HEK293 (cell line): Measurements from ENCODE around the gene GMDS.

ENCODE experiments used
- CTCF ChIA-PET: fragments of 350-600 bp; formaldehyde crosslinking; extraction: SDS; loops from one replicate; lab custom pipeline; 2021; ENCODE audit warnings: antibody characterized with exemption; lab: Yijun Ruan, JAX
- POLR2A ChIA-PET: fragments of 300-600 bp; formaldehyde crosslinking; extraction: SDS; loops from one replicate; lab custom pipeline; 2020; ENCODE audit warnings: antibody characterized with exemption, inconsistent platforms; lab: Yijun Ruan, JAX
- H3K27ac ChIP-seq: fragments of 200-500 bp; sonication (Bioruptor generic); 2 replicates; pipeline ENCODE4 v1.5.1; 2014; ENCODE audit warnings: low read depth, low read length, control low read depth, inconsistent platforms; ENCODE audit errors: extremely low read depth
- H3K36me3 ChIP-seq, 2 experiments: fragments of 200-500 bp in 1 of 2; sonication (Bioruptor generic) in 1 of 2; 1 replicate in 1 of 2; 2 replicates in 1 of 2; pipeline ENCODE4 v1.5.1; 2014 to 2017; ENCODE audit warnings: inconsistent platforms in 2 of 2, low read length in 2 of 2; ENCODE audit not compliant: control insufficient read depth in 2 of 2, insufficient read depth in 1 of 2
- H3K4me1 ChIP-seq: fragments of 200-500 bp; sonication (Bioruptor generic); 2 replicates; pipeline ENCODE4 v1.5.1; 2014; ENCODE audit warnings: mild to moderate bottlenecking, low read length, inconsistent platforms; ENCODE audit not compliant: control insufficient read depth, insufficient read depth
- H3K4me3 ChIP-seq: 2 replicates; pipeline ENCODE4 v1.5.1; 2011; ENCODE audit warnings: low read depth, mild to moderate bottlenecking, control low read depth, low read length, moderate library complexity
- H3K9me3 ChIP-seq: fragments of 200-500 bp; sonication (Bioruptor generic); 2 replicates; pipeline ENCODE4 v1.5.1; 2014; ENCODE audit warnings: low read depth, low read length, inconsistent platforms; ENCODE audit not compliant: control insufficient read depth, insufficient read depth
- EGR2 ChIP-seq: fragments of 450-650 bp; formaldehyde crosslinking; IDR thresholded peaks from 2 replicates; pipeline ENCODE4 v1.5.1; 2016; ENCODE audit warnings: low read depth, missing biosample characterization, missing genetic modification characterization
- GFI1B ChIP-seq: fragments of 450-650 bp; formaldehyde crosslinking; IDR thresholded peaks from 2 replicates; pipeline ENCODE4 v1.5.1; 2016; ENCODE audit warnings: missing biosample characterization, missing genetic modification characterization
- GLI2 ChIP-seq: fragments of 450-650 bp; formaldehyde crosslinking; IDR thresholded peaks from 2 replicates; pipeline ENCODE4; 2017; ENCODE audit warnings: missing biosample characterization, missing genetic modification characterization, low read depth, borderline replicate concordance
- GLIS1 ChIP-seq: fragments of 450-650 bp; formaldehyde crosslinking; IDR thresholded peaks from 2 replicates; pipeline ENCODE4 v1.5.1; 2016; ENCODE audit warnings: missing biosample characterization, missing genetic modification characterization
- HOXD13 ChIP-seq: sonication (generic); formaldehyde crosslinking; IDR thresholded peaks from 2 replicates; pipeline ENCODE4 v1.8.0; 2022; ENCODE audit warnings: missing genetic modification reagents, borderline replicate concordance
- IKZF3 ChIP-seq: fragments of 450-650 bp; IDR thresholded peaks from 2 replicates; pipeline ENCODE4 v1.5.0; 2018; ENCODE audit warnings: missing biosample characterization, mild to moderate bottlenecking, missing genetic modification characterization, moderate library complexity
- SALL2 ChIP-seq: fragments of 450-650 bp; formaldehyde crosslinking; IDR thresholded peaks from 2 replicates; pipeline ENCODE4 v1.5.0; 2017; ENCODE audit warnings: missing biosample characterization, mild to moderate bottlenecking, missing genetic modification characterization, borderline replicate concordance
- SETDB1 ChIP-seq: IDR thresholded peaks from one replicate; pipeline ENCODE4 v1.6.1; 2017; ENCODE audit warnings: mild to moderate bottlenecking, low read length, moderate library complexity, mixed read lengths; ENCODE audit not compliant: insufficient read length
- TCF7L2 ChIP-seq: IDR thresholded peaks from 2 replicates; pipeline ENCODE4 v1.6.1; 2011; ENCODE audit warnings: low read depth, mild to moderate bottlenecking, inconsistent platforms, low read length, moderate library complexity, borderline replicate concordance
- WT1 ChIP-seq: fragments of 450-650 bp; formaldehyde crosslinking; IDR thresholded peaks from 2 replicates; pipeline ENCODE4 v1.5.1; 2016; ENCODE audit warnings: missing biosample characterization, missing genetic modification characterization
- YY1 ChIP-seq: fragments of 450-650 bp; formaldehyde crosslinking; IDR thresholded peaks from 2 replicates; pipeline ENCODE4 v1.5.1; 2018; ENCODE audit warnings: missing biosample characterization, missing genetic modification characterization
- ZBTB1 ChIP-seq: fragments of 450-650 bp; formaldehyde crosslinking; IDR thresholded peaks from 2 replicates; pipeline ENCODE4 v1.5.1; 2016; ENCODE audit warnings: missing biosample characterization, missing genetic modification characterization
- ZFHX2 ChIP-seq: fragments of 450-650 bp; formaldehyde crosslinking; conservative IDR thresholded peaks from 2 replicates; pipeline ENCODE4 v1.5.1; 2016; ENCODE audit warnings: missing biosample characterization, missing genetic modification characterization
- ZNF10 ChIP-seq: fragments of 450-650 bp; formaldehyde crosslinking; IDR thresholded peaks from 2 replicates; pipeline ENCODE4 v1.5.1; 2017; ENCODE audit warnings: missing biosample characterization, missing genetic modification characterization
- ZNF146 ChIP-seq: fragments of 450-650 bp; formaldehyde crosslinking; IDR thresholded peaks from 2 replicates; pipeline ENCODE4 v1.5.1; 2016; ENCODE audit warnings: missing biosample characterization, missing genetic modification characterization
- ZNF214 ChIP-seq: fragments of 450-650 bp; formaldehyde crosslinking; IDR thresholded peaks from 2 replicates; pipeline ENCODE4 v1.5.1; 2017; ENCODE audit warnings: missing biosample characterization, mild to moderate bottlenecking, missing genetic modification characterization, borderline replicate concordance
- ZNF274 ChIP-seq, 2 experiments: fragments of 200-500 bp in 1 of 2; fragments of 450-650 bp in 1 of 2; sonication (Bioruptor generic) in 1 of 2; formaldehyde crosslinking in 1 of 2; IDR thresholded peaks; 2 replicates each; pipeline versions ENCODE4 v1.5.1 to v1.6.1; 2014 to 2016; ENCODE audit warnings: borderline replicate concordance in 1 of 2, inconsistent platforms in 1 of 2, low read length in 1 of 2, missing biosample characterization in 1 of 2, missing genetic modification characterization in 1 of 2
- ZNF350 ChIP-seq: fragments of 450-650 bp; formaldehyde crosslinking; IDR thresholded peaks from 2 replicates; pipeline ENCODE4 v1.5.0; 2017; ENCODE audit warnings: missing biosample characterization, mild to moderate bottlenecking, missing genetic modification characterization
- ZNF426 ChIP-seq: fragments of 450-650 bp; formaldehyde crosslinking; IDR thresholded peaks from 2 replicates; pipeline ENCODE4 v1.5.1; 2017; ENCODE audit warnings: missing biosample characterization, missing genetic modification characterization, mild to moderate bottlenecking, inconsistent platforms, moderate library complexity
- ZNF549 ChIP-seq: fragments of 450-650 bp; IDR thresholded peaks from 2 replicates; pipeline ENCODE4 v1.5.1; 2018; ENCODE audit warnings: missing biosample characterization, missing genetic modification characterization, mild to moderate bottlenecking, inconsistent platforms, moderate library complexity
- ZNF558 ChIP-seq: fragments of 450-650 bp; formaldehyde crosslinking; IDR thresholded peaks from 2 replicates; pipeline ENCODE4 v1.5.1; 2016; ENCODE audit warnings: missing biosample characterization, missing genetic modification characterization
- ZNF621 ChIP-seq: fragments of 450-650 bp; formaldehyde crosslinking; IDR thresholded peaks from 2 replicates; pipeline ENCODE4 v1.5.1; 2017; ENCODE audit warnings: missing biosample characterization, missing genetic modification characterization
- ZNF664 ChIP-seq: fragments of 450-650 bp; formaldehyde crosslinking; IDR thresholded peaks from 2 replicates; pipeline ENCODE4 v1.5.1; 2016; ENCODE audit warnings: missing biosample characterization, missing genetic modification characterization
- ZNF670 ChIP-seq: fragments of 450-650 bp; formaldehyde crosslinking; IDR thresholded peaks from 2 replicates; pipeline ENCODE4 v1.5.1; 2016; ENCODE audit warnings: missing biosample characterization, missing genetic modification characterization, low read depth
- ZNF777 ChIP-seq: fragments of 450-650 bp; formaldehyde crosslinking; IDR thresholded peaks from 2 replicates; pipeline ENCODE4 v1.5.1; 2017; ENCODE audit warnings: missing biosample characterization, missing genetic modification characterization, borderline replicate concordance
- ZNF830 ChIP-seq: fragments of 450-650 bp; IDR thresholded peaks from 2 replicates; pipeline ENCODE4 v1.5.0; 2018; ENCODE audit warnings: missing biosample characterization, missing genetic modification characterization, low read depth, mild to moderate bottlenecking, moderate library complexity
- ZSCAN18 ChIP-seq: fragments of 450-650 bp; formaldehyde crosslinking; IDR thresholded peaks from 2 replicates; pipeline ENCODE4 v1.5.1; 2016; ENCODE audit warnings: missing biosample characterization, missing genetic modification characterization
- TF ChIP-seq, protein P1 (sequence below): fragments of 450-650 bp; formaldehyde crosslinking; IDR thresholded peaks from 2 replicates; pipeline ENCODE4 v1.5.1; 2016; ENCODE audit warnings: missing biosample characterization, missing genetic modification characterization

Gene GMDS

GRCh38 chr6:1735239-1735803 is 510.1 kb downstream of the GMDS start:
- Histone ChIP-seq H3K4me1 (no peaks in the 10 kb centered on the region), H3K27ac (no peak overlapping the region), H3K36me3 (no peaks in the 10 kb centered on the region), H3K9me3 (no peaks in the 10 kb centered on the region; the same call in 1 of the 2 replicates), H3K4me3 (no peak overlapping the region)
- TF ChIP-seq ZNF146 (tag by site-specific recombination) (no peak), GLI2 (no peak), ZFHX2 (tag by site-specific recombination) (peak; percentile 93), IKZF3 (0 out of 2 replicates have a peak, but pooled peaks have one; percentile 39), EGR2 (tag by site-specific recombination) (peak; percentile 97), ZNF558 (no peak), YY1 (no peak), ZNF830 (tag by site-specific recombination) (no peak)
- CTCF ChIA-PET, result no interaction called here
- POLR2A ChIA-PET, result no interaction called here

- TF ChIP-seq EGR2 (tag by site-specific recombination), result no peak
- TF ChIP-seq SETDB1, result peak; percentile 80
- TF ChIP-seq, protein P1, sequence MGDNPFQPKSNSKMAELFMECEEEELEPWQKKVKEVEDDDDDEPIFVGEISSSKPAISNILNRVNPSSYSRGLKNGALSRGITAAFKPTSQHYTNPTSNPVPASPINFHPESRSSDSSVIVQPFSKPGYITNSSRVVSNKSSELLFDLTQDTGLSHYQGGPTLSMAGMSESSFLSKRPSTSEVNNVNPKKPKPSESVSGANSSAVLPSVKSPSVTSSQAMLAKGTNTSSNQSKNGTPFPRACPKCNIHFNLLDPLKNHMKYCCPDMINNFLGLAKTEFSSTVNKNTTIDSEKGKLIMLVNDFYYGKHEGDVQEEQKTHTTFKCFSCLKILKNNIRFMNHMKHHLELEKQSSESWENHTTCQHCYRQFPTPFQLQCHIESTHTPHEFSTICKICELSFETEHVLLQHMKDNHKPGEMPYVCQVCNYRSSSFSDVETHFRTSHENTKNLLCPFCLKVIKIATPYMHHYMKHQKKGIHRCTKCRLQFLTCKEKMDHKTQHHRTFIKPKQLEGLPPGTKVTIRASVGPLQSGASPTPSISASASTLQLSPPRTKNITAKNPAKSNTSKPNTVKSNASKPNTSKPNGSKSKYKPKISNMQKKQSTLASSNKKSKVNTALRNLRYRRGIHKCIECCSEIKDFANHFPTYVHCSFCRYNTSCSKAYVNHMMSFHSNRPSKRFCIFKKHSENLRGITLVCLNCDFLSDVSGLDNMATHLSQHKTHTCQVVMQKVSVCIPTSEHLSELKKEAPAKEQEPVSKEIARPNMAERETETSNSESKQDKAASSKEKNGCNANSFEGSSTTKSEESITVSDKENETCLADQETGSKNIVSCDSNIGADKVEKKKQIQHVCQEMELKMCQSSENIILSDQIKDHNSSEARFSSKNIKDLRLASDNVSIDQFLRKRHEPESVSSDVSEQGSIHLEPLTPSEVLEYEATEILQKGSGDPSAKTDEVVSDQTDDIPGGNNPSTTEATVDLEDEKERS, result peak; percentile 78; the same call in 1 of the 2 replicates
- Histone ChIP-seq H3K4me3 (no peak overlapping the region), H3K36me3 (no peaks in the 10 kb centered on the region), H3K9me3 (no peaks in the 10 kb centered on the region; the same call in 1 of the 2 replicates), H3K4me1 (no peaks in the 10 kb centered on the region), H3K27ac (no peak overlapping the region)
- ChIA-PET POLR2A (no interaction called here), CTCF (no interaction called here)
Observed at GRCh38 chr6:1730882-1731281, 514.5 kb downstream of the GMDS start.

GRCh38 chr6:1729750-1730140 is 515.7 kb downstream of the GMDS start:
- H3K4me3 ChIP-seq, result no peak overlapping the region
- CTCF ChIA-PET, result interaction anchor here (0.7 to 1.8 kb wide), 4 partner anchors 24 to 1780 kb away, joined by 3 to 7 read pairs (median 3); no protein-coding TSS in a partner anchor
- no peaks in the 10 kb centered on the region for H3K4me1 ChIP-seq
- H3K36me3 ChIP-seq, result no peaks in the 10 kb centered on the region
- no peaks in the 10 kb centered on the region; the same call in 1 of the 2 replicates for H3K9me3 ChIP-seq
- no peak overlapping the region for H3K27ac ChIP-seq
- POLR2A ChIA-PET, result interaction anchor here (0.5 kb wide), 1 partner anchor 312 kb away, joined by 8 read pairs; no protein-coding TSS in a partner anchor
- TF ChIP-seq WT1 (tag by site-specific recombination) (no peak), GFI1B (tag by site-specific recombination) (no peak), HOXD13 (CRISPR knock-in tag) (no peak), ZNF10 (no peak), ZNF274 (IDR thresholded peaks at IDR 0.05; ENCODE audit: low read length) (no peak), ZNF274 (tag by site-specific recombination; IDR thresholded peaks at IDR 0.05; ENCODE audit: borderline replicate concordance) (no peak), ZNF670 (tag by site-specific recombination) (no peak), SALL2 (tag by site-specific recombination) (no peak), TCF7L2 (no peak), ZNF549 (tag by site-specific recombination) (no peak), ZNF350 (tag by site-specific recombination) (no peak), ZNF621 (tag by site-specific recombination) (no peak), ZNF777 (tag by site-specific recombination) (no peak), ZSCAN18 (tag by site-specific recombination) (no peak), ZNF664 (no peak), ZNF426 (tag by site-specific recombination) (no peak), GLIS1 (tag by site-specific recombination) (no peak), ZNF214 (tag by site-specific recombination) (no peak), ZBTB1 (tag by site-specific recombination) (no peak)
